GM19455 (cell line): ENCODE results near the gene AKNA.

Experiments
- ATAC-seq: cut with Tn5 transposase; IDR thresholded peaks from one replicate; pipeline ENCODE4 v1.9.1; 2021; ENCODE audit not compliant: unreplicated experiment

Gene AKNA

GRCh38 chr9:114397219-114397847 is 9.6 kb upstream of the AKNA start:
- no peak for ATAC-seq

DNA sequence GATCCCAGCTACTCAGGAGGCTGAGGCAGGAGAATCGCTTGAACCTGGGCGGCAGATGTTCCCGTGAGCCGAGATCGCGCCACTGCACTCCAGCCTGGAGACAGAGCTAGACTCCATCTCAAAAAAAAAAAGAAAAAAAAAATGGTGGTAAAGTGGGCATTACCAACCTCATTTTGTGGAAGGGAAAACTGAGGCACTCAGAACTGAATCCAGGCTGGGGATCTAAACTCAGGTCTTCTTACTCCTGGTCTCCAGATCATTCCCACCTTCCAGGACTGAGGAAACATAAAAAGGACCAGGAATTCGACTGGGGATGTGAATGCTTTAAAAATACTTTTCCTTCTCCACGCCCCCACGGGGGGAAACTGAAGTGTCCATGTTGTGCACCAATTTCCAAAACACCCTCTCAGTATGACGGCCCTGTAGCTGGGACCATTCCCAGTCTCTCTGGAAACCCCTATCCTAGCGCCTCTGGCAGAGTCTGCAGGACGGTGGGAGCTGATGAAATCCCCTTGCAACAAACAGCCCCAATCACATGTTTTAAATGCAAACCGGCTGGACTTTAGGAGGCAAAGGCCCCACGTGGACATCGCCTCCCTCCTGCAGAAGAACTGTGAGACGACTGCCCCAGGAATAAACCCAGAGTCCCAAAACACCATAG is 8.9 kb upstream of the AKNA start:
- ATAC-seq = no peak

- ATAC-seq = no peak
Measured at GRCh38 chr9:114395768-114396167, 8.0 kb upstream of the AKNA start.

DNA sequence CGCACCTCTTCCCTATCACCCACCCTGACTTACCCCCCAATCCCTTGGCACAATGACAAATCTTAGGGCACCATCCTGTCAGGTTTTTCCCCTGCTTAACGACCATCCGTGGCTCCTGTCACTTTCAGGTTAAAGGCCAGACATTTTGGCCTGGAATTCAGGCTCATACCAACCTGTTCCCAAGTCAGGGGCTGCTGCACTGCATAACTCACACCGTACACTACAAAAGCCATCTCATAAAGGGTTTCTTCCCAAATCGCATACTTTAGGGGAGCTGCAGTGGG is 7.5 kb upstream of the AKNA start:
- no peak for ATAC-seq

GRCh38 chr9:114394523-114395333 is 6.9 kb upstream of the AKNA start:
- ATAC-seq = no peak

GRCh38 chr9:114392749-114393112 is 4.9 kb upstream of the AKNA start:
- no peak for ATAC-seq

DNA sequence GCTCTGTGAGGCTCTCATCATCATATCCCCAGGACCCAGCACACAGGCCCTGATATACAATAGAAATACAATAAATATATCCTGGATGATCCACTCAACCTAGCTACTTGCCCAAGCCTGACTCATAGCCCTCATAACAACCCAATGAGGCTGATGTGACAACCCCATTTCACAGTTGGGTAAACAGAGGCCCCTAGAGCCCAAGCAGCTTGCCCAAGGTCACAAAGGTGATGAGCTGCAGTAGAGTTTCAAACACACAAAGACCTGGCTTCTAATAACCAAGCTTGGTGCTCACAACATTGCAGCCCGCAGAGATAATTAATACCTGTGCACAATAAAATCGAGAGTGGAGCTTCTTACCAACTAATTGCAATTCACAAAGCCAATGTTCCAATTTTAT is 3.2 kb upstream of the AKNA start:
- ATAC-seq = no peak

DNA sequence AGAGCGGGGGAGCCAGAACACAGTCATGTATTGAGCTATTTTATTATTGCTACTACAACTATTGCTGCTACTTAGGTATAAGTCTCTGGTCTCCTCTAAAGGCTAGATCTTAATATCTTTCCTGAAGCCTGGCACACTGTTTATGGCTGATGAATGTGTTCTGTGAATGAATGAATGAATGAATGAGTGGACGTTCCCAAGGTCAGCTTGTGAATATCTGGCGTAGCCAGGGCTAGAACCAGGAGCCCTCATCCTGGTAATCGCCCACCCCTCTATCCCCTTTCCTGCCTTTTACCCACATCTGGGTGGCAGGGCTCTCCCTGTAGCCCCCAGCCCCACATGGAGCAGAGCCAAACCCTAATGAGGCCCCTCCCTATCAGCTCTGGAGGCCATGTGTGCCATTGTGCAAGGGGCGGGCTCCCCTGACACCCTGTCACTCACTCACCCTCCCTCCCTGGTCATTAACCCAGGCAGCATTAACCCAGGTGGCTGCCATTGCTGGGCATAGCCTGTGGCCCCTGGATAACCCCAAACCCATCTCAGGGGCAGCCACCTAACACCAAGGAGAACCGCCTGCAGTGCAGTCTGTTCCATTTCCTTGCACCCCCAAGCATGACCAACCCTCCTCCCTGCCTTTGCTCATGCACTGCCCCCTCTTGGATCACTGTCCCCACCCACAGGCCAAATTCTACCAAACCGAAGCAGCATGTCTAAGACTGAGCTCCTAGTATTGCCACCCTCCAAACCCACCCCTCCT is 2.0 kb upstream of the AKNA start:
- ATAC-seq = no peak

- no peak for ATAC-seq
Measured at GRCh38 chr9:114388764-114389375, 1.1 kb upstream of the AKNA start.

GRCh38 chr9:114388357-114388682 is 538 bp upstream of the AKNA start:
- no peak for ATAC-seq

DNA sequence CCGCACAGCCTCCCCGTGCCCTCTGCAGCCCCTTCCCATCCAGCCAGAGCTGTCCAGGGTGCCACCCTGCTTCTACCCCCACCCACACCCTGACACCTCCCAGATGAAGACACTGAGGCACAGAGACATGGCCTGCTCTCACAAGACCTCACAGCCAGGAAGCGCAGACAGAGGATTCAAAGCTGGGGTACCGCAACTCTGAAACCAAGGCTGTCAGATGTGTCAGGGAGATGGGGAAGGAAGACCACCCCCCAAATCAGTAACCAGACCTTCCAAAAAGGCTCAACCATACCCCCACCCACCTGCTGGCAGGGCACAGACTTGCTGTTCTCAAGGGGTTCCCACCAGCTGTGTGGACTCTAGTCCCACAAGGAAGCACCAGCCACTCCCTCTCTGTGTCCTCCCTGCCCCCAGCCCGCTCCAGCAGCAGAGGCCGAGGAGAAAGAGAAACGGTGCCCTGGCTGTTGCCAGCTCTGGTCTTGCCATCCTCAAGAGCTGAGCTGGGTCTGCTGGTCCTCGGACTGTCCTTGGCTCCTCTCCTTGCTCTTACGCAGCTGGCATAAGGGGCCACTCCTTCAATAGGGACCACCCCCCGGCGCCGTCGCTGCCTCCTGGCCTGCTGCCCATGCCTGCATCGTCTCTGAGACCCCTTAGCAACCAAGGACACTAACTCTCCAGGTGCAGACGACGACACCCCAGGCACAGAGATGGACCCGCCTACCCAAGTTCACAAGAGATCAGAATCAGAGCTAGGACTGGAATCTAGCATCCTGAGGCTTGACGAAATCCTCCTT is 699 bp downstream of the AKNA start:
- no peak for ATAC-seq

- ATAC-seq = no peak
Measured at GRCh38 chr9:114386361-114386885, 1.4 kb downstream of the AKNA start.

- ATAC-seq = peak; percentile 83
Measured at GRCh38 chr9:114385397-114386181, 2.2 kb downstream of the AKNA start.

DNA sequence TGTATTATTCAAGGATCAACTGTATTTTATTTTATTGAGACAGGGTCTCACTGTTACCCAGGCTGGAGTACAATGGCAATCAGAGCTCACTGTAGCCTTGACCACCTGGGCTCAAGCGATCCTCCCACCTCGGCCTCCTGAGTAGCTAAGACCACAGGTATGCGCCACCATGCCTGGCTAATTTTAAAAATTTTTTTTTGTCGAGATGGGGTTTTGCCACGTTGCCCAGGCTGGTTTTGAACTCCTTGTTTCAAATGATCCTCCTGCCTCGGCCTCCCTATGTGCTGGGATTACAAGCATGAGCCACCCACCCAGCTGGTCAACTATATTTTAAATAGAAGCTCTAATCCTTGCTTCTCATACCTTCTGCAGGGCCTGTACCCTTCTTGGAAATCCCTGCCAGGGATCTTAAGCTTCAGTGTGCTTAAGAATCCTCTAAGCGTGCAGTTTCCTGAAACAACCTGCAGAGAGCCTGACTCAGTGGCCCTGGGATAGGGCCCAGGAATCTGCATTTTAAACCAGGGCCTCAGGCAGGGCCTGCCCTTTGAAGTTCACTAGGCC is 2.9 kb downstream of the AKNA start:
- ATAC-seq = no peak

DNA sequence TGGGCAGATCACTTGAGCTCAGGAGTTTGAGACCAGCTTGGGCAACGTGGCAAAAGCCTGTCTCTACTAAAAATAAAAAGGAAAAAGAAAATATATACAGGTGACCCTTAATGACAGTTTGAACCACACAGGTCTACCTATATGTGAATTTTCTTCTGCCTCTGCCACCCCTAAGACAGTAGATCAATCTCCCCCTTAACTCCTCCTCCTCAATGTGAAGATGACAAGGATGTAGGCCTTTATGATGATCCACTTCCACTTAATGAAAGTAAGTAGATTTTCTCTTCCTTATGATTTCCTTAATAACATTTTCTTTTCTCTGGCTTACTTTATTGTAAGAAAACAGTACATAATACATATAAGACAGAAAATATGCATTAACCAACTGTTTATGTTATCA is 3.4 kb downstream of the AKNA start:
- ATAC-seq = no peak

GRCh38 chr9:114383521-114384231 is 4.1 kb downstream of the AKNA start:
- no peak for ATAC-seq

GRCh38 chr9:114382699-114383520 is 4.9 kb downstream of the AKNA start:
- no peak for ATAC-seq

- no peak for ATAC-seq
Measured at GRCh38 chr9:114378883-114379282, 8.9 kb downstream of the AKNA start.
